Fibroblast of lung (primary cell): Measurements from ENCODE around the gene CTDSP2. TPM values are rescaled to one million over a fixed set of nuclear protein-coding genes. Genes with fewer than 3 reads are reported as not detected.

Experiments
- DNase-seq, 2 donors: peaks; one replicate each; pipeline versions ENCODE4 v3.0.0 to v3.0.0-alpha.2; 2010; ENCODE audit warnings: low read depth in 2 of 2
- H2AFZ ChIP-seq: 2 replicates; pipeline ENCODE4 v1.5.1; 2012; ENCODE audit warnings: low read length, control low read depth, inconsistent platforms
- H3K27ac ChIP-seq: 2 replicates; pipeline ENCODE4 v1.5.1; 2011; ENCODE audit warnings: low read length, control low read depth; ENCODE audit not compliant: insufficient read depth
- H3K27me3 ChIP-seq: 2 replicates; pipeline ENCODE4 v1.5.1; 2011; ENCODE audit warnings: mild to moderate bottlenecking, low read length; ENCODE audit not compliant: control insufficient read depth, insufficient read depth
- H3K36me3 ChIP-seq: 2 replicates; pipeline ENCODE4 v1.5.1; 2011; ENCODE audit warnings: low read length; ENCODE audit not compliant: control insufficient read depth, insufficient read depth
- H3K4me1 ChIP-seq: 2 replicates; pipeline ENCODE4 v1.5.1; 2011; ENCODE audit warnings: low read length; ENCODE audit not compliant: control insufficient read depth, insufficient read depth; ENCODE audit errors: extremely low read depth
- H3K4me2 ChIP-seq: 2 replicates; pipeline ENCODE4 v1.5.1; 2011; ENCODE audit warnings: low read length, control low read depth; ENCODE audit not compliant: insufficient read depth; ENCODE audit errors: extremely low read depth
- H3K4me3 ChIP-seq, 4 experiments: fragments of 200-600 bp in 1 of 4; sonication (generic) in 1 of 4; replicated peaks in 1 of 4; 2 replicates each; pipeline ENCODE4 v1.5.1; 2011 to 2016; ENCODE audit warnings: low read length in 4 of 4, low read depth in 3 of 4, mild to moderate bottlenecking in 3 of 4, control low read depth in 2 of 4, inconsistent platforms in 1 of 4, mixed read lengths in 1 of 4; ENCODE audit not compliant: insufficient read depth in 1 of 4; ENCODE audit errors: control extremely low read depth in 1 of 4
- H3K79me2 ChIP-seq: 2 replicates; pipeline ENCODE4 v1.5.1; 2012; ENCODE audit warnings: mild to moderate bottlenecking, low read length, inconsistent platforms; ENCODE audit not compliant: control insufficient read depth, insufficient read depth
- H3K9ac ChIP-seq: 2 replicates; pipeline ENCODE4 v1.5.1; 2011; ENCODE audit warnings: mild to moderate bottlenecking, low read length, control low read depth; ENCODE audit not compliant: insufficient read depth
- H3K9me3 ChIP-seq: 2 replicates; pipeline ENCODE4 v1.5.1; 2012; ENCODE audit warnings: low read depth, low read length; ENCODE audit not compliant: control insufficient read depth, insufficient read depth
- H4K20me1 ChIP-seq: 2 replicates; pipeline ENCODE4 v1.5.1; 2011; ENCODE audit warnings: low read length; ENCODE audit not compliant: control insufficient read depth, insufficient read depth; ENCODE audit errors: extremely low read depth
- CTCF ChIP-seq, 2 donors: IDR thresholded peaks in 1 of 2; conservative IDR thresholded peaks in 1 of 2; 1 replicate in 1 of 2; 2 replicates in 1 of 2; pipeline ENCODE4 v1.5.1; 2011 to 2012; ENCODE audit warnings: low read length in 2 of 2, control low read depth in 1 of 2, inconsistent platforms in 1 of 2, low read depth in 1 of 2, mild to moderate bottlenecking in 1 of 2
- EZH2 ChIP-seq: IDR thresholded peaks from 2 replicates; pipeline ENCODE4 v1.5.1; 2012; ENCODE audit warnings: low read length, control low read depth, mild to moderate bottlenecking; ENCODE audit errors: missing control alignments
- polyA plus RNA-seq, 2 donors: library from polyadenylated mRNA; depleted of rRNA in 1 of 2; stranded (reverse) in 1 of 2; unstranded in 1 of 2; fragments of >200 nt; gene quantifications; 2 replicates each; pipeline ENCODE4 v1.2.1, GENCODE V29; 2011 to 2012; ENCODE audit warnings: missing spikeins in 1 of 2
- total RNA-seq: library from RNA; depleted of rRNA; stranded (reverse); fragments of >200 nt; gene quantifications from 2 replicates; pipeline ENCODE4 v1.2.1, GENCODE V29; 2014

CTDSP2 gene
- total and polyA plus RNA-seq, 2 donors (not counting 1 experiment from before 2014, with no cell fraction given): 92.0 to 208 TPM

GRCh38 chr12:57770734-57771133, 75.8 kb downstream of the CTDSP2 start:
- Histone ChIP-seq H3K9me3 (no peaks in the 10 kb centered on the region), H3K27me3 (peaks cover 11% of the 10 kb centered on the region), H3K4me3 (no peak overlapping the region), H3K79me2 (peaks cover 5% of the 10 kb centered on the region), H3K4me2 (peak overlapping the region; percentile 99), H3K9ac (peak overlapping the region; percentile 6), H4K20me1 (no peaks in the 10 kb centered on the region), H3K4me1 (peaks cover 15% of the 10 kb centered on the region), H3K27ac (no peak overlapping the region), H2AFZ (no peak overlapping the region), H3K36me3 (peaks cover 11% of the 10 kb centered on the region)
- TF ChIP-seq CTCF (conservative IDR thresholded peaks at IDR 0.05 in 1 of 2, IDR thresholded peaks at IDR 0.05 in 1 of 2; ENCODE audit: low read depth in 1 of 2, low read length in 2 of 2) (no peak), EZH2 (no peak)
- DNase-seq: no peak

Other genes with a start within 250 kb of the CTDSP2 start
- gene DTX3, start 241.9 kb downstream of the CTDSP2 start, total RNA-seq: 16.4 and 30.4 TPM in 2 replicates
- gene DTX3, start 241.9 kb downstream of the CTDSP2 start, polyA plus RNA-seq: 12.1 and 17.3 TPM in 2 replicates
- 34.4 and 40.0 TPM in 2 replicates for gene ARHGEF25, start 235.3 kb downstream of the CTDSP2 start, total RNA-seq
- 12.1 and 15.7 TPM in 2 replicates for gene ARHGEF25, start 235.3 kb downstream of the CTDSP2 start, polyA plus RNA-seq
- 0.51 and 2.3 TPM in 2 replicates for gene B4GALNT1, start 213.5 kb downstream of the CTDSP2 start, total RNA-seq
- 1.3 and 3.4 TPM in 2 replicates for gene B4GALNT1, start 213.5 kb downstream of the CTDSP2 start, polyA plus RNA-seq
- 170 and 260 TPM in 2 replicates for gene OS9, start 152.6 kb downstream of the CTDSP2 start, total RNA-seq
- 274 and 316 TPM in 2 replicates for gene OS9, start 152.6 kb downstream of the CTDSP2 start, polyA plus RNA-seq
- gene AGAP2, start 108.0 kb downstream of the CTDSP2 start, total RNA-seq: under 0.01 and 0.17 TPM in 2 replicates
- gene AGAP2, start 108.0 kb downstream of the CTDSP2 start, polyA plus RNA-seq: 0.02 and 0.05 TPM in 2 replicates
- 55.7 and 99.6 TPM in 2 replicates for gene TSPAN31, start 101.7 kb downstream of the CTDSP2 start, total RNA-seq
- gene TSPAN31, start 101.7 kb downstream of the CTDSP2 start, polyA plus RNA-seq: 42.8 and 53.6 TPM in 2 replicates
- 183 and 257 TPM in 2 replicates for gene CDK4, start 94.4 kb downstream of the CTDSP2 start, total RNA-seq
- 233 and 324 TPM in 2 replicates for gene CDK4, start 94.4 kb downstream of the CTDSP2 start, polyA plus RNA-seq
- 2.6 and 3.8 TPM in 2 replicates for gene MARCHF9, start 91.6 kb downstream of the CTDSP2 start, total RNA-seq
- 4.8 and 5.6 TPM in 2 replicates for gene MARCHF9, start 91.6 kb downstream of the CTDSP2 start, polyA plus RNA-seq
- gene CYP27B1, start 79.7 kb downstream of the CTDSP2 start, total RNA-seq: under 0.01 and 0.17 TPM in 2 replicates
- 0.26 and 0.29 TPM in 2 replicates for gene CYP27B1, start 79.7 kb downstream of the CTDSP2 start, polyA plus RNA-seq
- 3.5 and 6.4 TPM in 2 replicates for gene METTL1, start 74.6 kb downstream of the CTDSP2 start, total RNA-seq
- 16.9 and 28.5 TPM in 2 replicates for gene METTL1, start 74.6 kb downstream of the CTDSP2 start, polyA plus RNA-seq
- 3.9 and 8.9 TPM in 2 replicates for gene EEF1AKMT3, start 74.1 kb downstream of the CTDSP2 start, total RNA-seq
- gene EEF1AKMT3, start 74.1 kb downstream of the CTDSP2 start, polyA plus RNA-seq: 6.7 and 11.9 TPM in 2 replicates
- gene TSFM, start 63.9 kb downstream of the CTDSP2 start, total RNA-seq: 15.5 and 20.3 TPM in 2 replicates
- 16.8 and 19.0 TPM in 2 replicates for gene TSFM, start 63.9 kb downstream of the CTDSP2 start, polyA plus RNA-seq
- gene AVIL, start 28.0 kb downstream of the CTDSP2 start, total RNA-seq: 2.8 and 7.1 TPM in 2 replicates
- gene AVIL, start 28.0 kb downstream of the CTDSP2 start, polyA plus RNA-seq: 1.1 and 2.2 TPM in 2 replicates
- gene ATP23, start 94.8 kb upstream of the CTDSP2 start, total RNA-seq: 8.5 and 9.4 TPM in 2 replicates
- gene ATP23, start 94.8 kb upstream of the CTDSP2 start, polyA plus RNA-seq: 4.8 and 8.7 TPM in 2 replicates